SK-N-SH (cell line): ENCODE results near the gene SLCO4A1. TPM values are rescaled to one million over a fixed set of nuclear protein-coding genes. Genes with fewer than 3 reads are reported as not detected.

ENCODE experiments used
- CTCF ChIA-PET: fragments of 300-600, 350-600 bp; formaldehyde crosslinking; extraction: SDS; loops from one replicate; lab custom pipeline; 2021; lab: Yijun Ruan, JAX
- POLR2A ChIA-PET: fragments of 350-600 bp; sonication (Branson Sonifier 250); formaldehyde crosslinking; extraction: SDS; loops from one replicate; lab custom pipeline; 2020; ENCODE audit warnings: antibody characterized with exemption, inconsistent platforms; lab: Yijun Ruan, JAX
- DNase-seq: peaks from one replicate; pipeline ENCODE4 v3.0.0; 2012
- H2AFZ ChIP-seq: fragments of 200-600 bp; sonication (generic); 2 replicates; pipeline ENCODE4 v1.8.1; 2016; ENCODE audit warnings: antibody characterized with exemption, mild to moderate bottlenecking, low read depth
- H3F3A ChIP-seq: fragments of 200-600 bp; sonication (generic); replicated peaks from 2 replicates; pipeline ENCODE3; 2016; ENCODE audit warnings: antibody characterized with exemption, mild to moderate bottlenecking; ENCODE audit not compliant: insufficient read depth
- H3K27ac ChIP-seq, 2 experiments: fragments of 200-500 bp in 1 of 2; fragments of 200-600 bp in 1 of 2; sonication (Bioruptor generic) in 1 of 2; sonication (generic), shearing (Covaris generic) in 1 of 2; 2 replicates each; pipeline versions ENCODE4 v1.5.1 to v1.6.1; 2014 to 2016; ENCODE audit warnings: low read depth in 2 of 2, inconsistent platforms in 1 of 2, low read length in 1 of 2, mild to moderate bottlenecking in 1 of 2, mixed read lengths in 1 of 2
- H3K27me3 ChIP-seq: fragments of 200-600 bp; sonication (generic), shearing (Covaris generic); 2 replicates; pipeline ENCODE4 v1.6.1; 2016; ENCODE audit warnings: mixed run types; ENCODE audit not compliant: insufficient read depth
- H3K36me3 ChIP-seq, 2 experiments: fragments of 200-500 bp in 1 of 2; fragments of 200-600 bp in 1 of 2; sonication (Bioruptor generic) in 1 of 2; sonication (generic) in 1 of 2; replicated peaks in 1 of 2; 2 replicates each; pipeline versions ENCODE3 to v1.5.1; 2014 to 2016; ENCODE audit warnings: low read length in 1 of 2, mild to moderate bottlenecking in 1 of 2; ENCODE audit not compliant: insufficient read depth in 2 of 2, control insufficient read depth in 1 of 2
- H3K4me1 ChIP-seq, 2 experiments: fragments of 200-500 bp in 1 of 2; fragments of 200-600 bp in 1 of 2; sonication (Bioruptor generic) in 1 of 2; sonication (generic), shearing (Covaris generic) in 1 of 2; 2 replicates each; pipeline versions ENCODE4 v1.5.1 to v1.6.1; 2014 to 2016; ENCODE audit warnings: low read depth in 1 of 2, low read length in 1 of 2, mixed run types in 1 of 2; ENCODE audit not compliant: insufficient read depth in 2 of 2, control insufficient read depth in 1 of 2
- H3K4me2 ChIP-seq: fragments of 200-600 bp; sonication (generic), shearing (Covaris generic); 2 replicates; pipeline ENCODE4 v1.6.1; 2017; ENCODE audit warnings: mixed run types
- H3K4me3 ChIP-seq, 2 experiments: fragments of 200-500 bp in 1 of 2; fragments of 200-600 bp in 1 of 2; sonication (Bioruptor generic) in 1 of 2; sonication (generic), shearing (Covaris generic) in 1 of 2; 2 replicates each; pipeline versions ENCODE4 v1.5.1 to v1.8.1; 2014 to 2016; ENCODE audit warnings: low read depth in 2 of 2, inconsistent platforms in 1 of 2, low read length in 1 of 2, mild to moderate bottlenecking in 1 of 2, mixed read lengths in 1 of 2, moderate library complexity in 1 of 2
- H3K79me2 ChIP-seq: fragments of 200-600 bp; sonication (generic); 2 replicates; pipeline ENCODE4 v1.8.1; 2017; ENCODE audit warnings: mild to moderate bottlenecking; ENCODE audit not compliant: insufficient read depth
- H3K9ac ChIP-seq: fragments of 200-600 bp; sonication (generic); 2 replicates; pipeline ENCODE4 v1.6.1; 2017; ENCODE audit warnings: mixed run types
- H3K9me2 ChIP-seq: fragments of 200-600 bp; sonication (generic); 2 replicates; pipeline ENCODE4 v1.6.1; 2017; ENCODE audit warnings: mixed run types
- H3K9me3 ChIP-seq: fragments of 200-600 bp; sonication (generic); 2 replicates; pipeline ENCODE4 v1.6.1; 2017; ENCODE audit warnings: mixed run types, mild to moderate bottlenecking, moderate library complexity
- H4K20me1 ChIP-seq: fragments of 200-600 bp; sonication (generic); 2 replicates; pipeline ENCODE4 v1.6.1; 2017; ENCODE audit warnings: mild to moderate bottlenecking, mixed run types; ENCODE audit not compliant: insufficient read depth
- FOXM1 ChIP-seq: IDR thresholded peaks from 2 replicates; pipeline ENCODE4 v1.4.0; 2012; ENCODE audit warnings: low read depth, mild to moderate bottlenecking
- GATA2 ChIP-seq: sonication (generic); formaldehyde crosslinking; IDR thresholded peaks from 2 replicates; pipeline ENCODE4 v1.5.0; 2020; ENCODE audit warnings: mild to moderate bottlenecking, missing genetic modification reagents
- JUND ChIP-seq: IDR thresholded peaks from 2 replicates; pipeline ENCODE4 v1.4.0; 2012
- MEF2A ChIP-seq: IDR thresholded peaks from 2 replicates; pipeline ENCODE4 v1.4.0; 2012; ENCODE audit warnings: low read depth, borderline replicate concordance
- MXI1 ChIP-seq: IDR thresholded peaks from 2 replicates; pipeline ENCODE4 v1.6.1; 2012; ENCODE audit warnings: mild to moderate bottlenecking, low read depth, low read length, improper control_type of control experiment
- NFIC ChIP-seq: IDR thresholded peaks from 2 replicates; pipeline ENCODE4 v1.4.0; 2012; ENCODE audit warnings: borderline replicate concordance
- RXRA ChIP-seq: IDR thresholded peaks from 2 replicates; pipeline ENCODE4 v1.4.0; 2012; ENCODE audit warnings: low read depth, mild to moderate bottlenecking, borderline replicate concordance
- SMC3 ChIP-seq: IDR thresholded peaks from 2 replicates; pipeline ENCODE4 v1.6.1; 2012; ENCODE audit warnings: low read depth, low read length, improper control_type of control experiment
- TAF1 ChIP-seq: IDR thresholded peaks from 2 replicates; pipeline ENCODE4 v1.6.1; 2012; ENCODE audit warnings: low read depth, mild to moderate bottlenecking, low read length, moderate library complexity, borderline replicate concordance
- TEAD4 ChIP-seq: IDR thresholded peaks from 2 replicates; pipeline ENCODE4 v1.4.0; 2012; ENCODE audit warnings: mild to moderate bottlenecking, borderline replicate concordance; ENCODE audit not compliant: insufficient read depth
- YY1 ChIP-seq: IDR thresholded peaks from 2 replicates; pipeline ENCODE4 v1.4.0; 2012; ENCODE audit warnings: low read depth, mild to moderate bottlenecking
- WGBS: methylation state at CpG from one replicate; pipeline ENCODE4 v1.1.6; 2017; ENCODE audit warnings: low lambda C conversion rate; 5-methylcytosine and 5-hydroxymethylcytosine counted together
- polyA plus RNA-seq, 3 experiments: library from polyadenylated mRNA; depleted of rRNA; stranded (reverse); fragments of >200 nt; gene quantifications; 2 replicates each; pipeline ENCODE4 v1.2.3, GENCODE V29; 2012
- TF ChIP-seq, protein P1 (sequence below): IDR thresholded peaks from 2 replicates; pipeline ENCODE4 v1.6.1; 2012; ENCODE audit warnings: mild to moderate bottlenecking, low read depth, low read length, moderate library complexity
- TF ChIP-seq, protein P2 (sequence below): fragments of 150-350 bp; IDR thresholded peaks from 2 replicates; pipeline ENCODE4 v1.6.1; 2017; ENCODE audit warnings: antibody characterized with exemption, low read length, low read depth, borderline replicate concordance
- TF ChIP-seq, protein P3 (sequence below): IDR thresholded peaks from 2 replicates; pipeline ENCODE4 v1.4.0; 2012; ENCODE audit warnings: low read depth, borderline replicate concordance
- TF ChIP-seq, protein P4 (sequence below): fragments of 150-350 bp; IDR thresholded peaks from 2 replicates; pipeline ENCODE4 v1.6.1; 2016; ENCODE audit warnings: mild to moderate bottlenecking, low read depth, low read length

SLCO4A1 gene
- polyA plus RNA-seq, 1 of the 3 experiments (the other 2 are of a cell fraction): 0.33 TPM

DNA sequence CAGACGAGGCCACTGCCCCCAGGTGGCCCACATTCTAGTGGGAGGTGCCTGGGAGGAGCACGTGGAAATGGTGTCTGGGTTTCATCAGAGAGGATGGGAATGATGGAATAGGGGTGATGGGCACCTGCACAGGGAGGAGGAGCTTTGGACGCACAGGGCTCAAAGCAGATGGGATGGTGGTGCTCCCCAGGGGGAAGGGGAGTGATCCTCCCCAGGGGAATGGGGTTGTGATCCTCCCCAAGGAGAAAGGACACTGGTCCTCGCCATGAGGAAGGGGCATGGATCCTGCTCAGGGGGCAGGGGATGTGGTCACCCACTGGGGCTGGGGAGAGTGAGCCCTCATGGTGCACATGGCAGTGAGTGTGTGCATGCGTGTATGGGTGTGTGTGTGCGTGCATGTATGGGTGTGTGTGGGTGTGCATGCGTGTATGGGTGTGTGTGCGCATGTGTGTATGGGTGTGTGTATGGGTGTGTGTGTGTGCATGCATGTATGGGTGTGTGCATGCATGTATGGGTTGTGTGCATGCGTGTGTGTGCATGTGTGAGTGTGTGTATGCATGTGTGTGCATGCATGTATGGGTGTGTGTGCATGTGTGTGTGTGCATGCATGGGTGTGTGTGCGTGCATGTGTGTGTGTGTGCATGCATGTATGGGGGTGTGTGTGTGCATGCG is 49.7 kb upstream of the SLCO4A1 start (continued):
- TF ChIP-seq, protein P1, sequence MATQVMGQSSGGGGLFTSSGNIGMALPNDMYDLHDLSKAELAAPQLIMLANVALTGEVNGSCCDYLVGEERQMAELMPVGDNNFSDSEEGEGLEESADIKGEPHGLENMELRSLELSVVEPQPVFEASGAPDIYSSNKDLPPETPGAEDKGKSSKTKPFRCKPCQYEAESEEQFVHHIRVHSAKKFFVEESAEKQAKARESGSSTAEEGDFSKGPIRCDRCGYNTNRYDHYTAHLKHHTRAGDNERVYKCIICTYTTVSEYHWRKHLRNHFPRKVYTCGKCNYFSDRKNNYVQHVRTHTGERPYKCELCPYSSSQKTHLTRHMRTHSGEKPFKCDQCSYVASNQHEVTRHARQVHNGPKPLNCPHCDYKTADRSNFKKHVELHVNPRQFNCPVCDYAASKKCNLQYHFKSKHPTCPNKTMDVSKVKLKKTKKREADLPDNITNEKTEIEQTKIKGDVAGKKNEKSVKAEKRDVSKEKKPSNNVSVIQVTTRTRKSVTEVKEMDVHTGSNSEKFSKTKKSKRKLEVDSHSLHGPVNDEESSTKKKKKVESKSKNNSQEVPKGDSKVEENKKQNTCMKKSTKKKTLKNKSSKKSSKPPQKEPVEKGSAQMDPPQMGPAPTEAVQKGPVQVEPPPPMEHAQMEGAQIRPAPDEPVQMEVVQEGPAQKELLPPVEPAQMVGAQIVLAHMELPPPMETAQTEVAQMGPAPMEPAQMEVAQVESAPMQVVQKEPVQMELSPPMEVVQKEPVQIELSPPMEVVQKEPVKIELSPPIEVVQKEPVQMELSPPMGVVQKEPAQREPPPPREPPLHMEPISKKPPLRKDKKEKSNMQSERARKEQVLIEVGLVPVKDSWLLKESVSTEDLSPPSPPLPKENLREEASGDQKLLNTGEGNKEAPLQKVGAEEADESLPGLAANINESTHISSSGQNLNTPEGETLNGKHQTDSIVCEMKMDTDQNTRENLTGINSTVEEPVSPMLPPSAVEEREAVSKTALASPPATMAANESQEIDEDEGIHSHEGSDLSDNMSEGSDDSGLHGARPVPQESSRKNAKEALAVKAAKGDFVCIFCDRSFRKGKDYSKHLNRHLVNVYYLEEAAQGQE: no peak
- no peak for TF ChIP-seq SMC3
- TF ChIP-seq, protein P2, sequence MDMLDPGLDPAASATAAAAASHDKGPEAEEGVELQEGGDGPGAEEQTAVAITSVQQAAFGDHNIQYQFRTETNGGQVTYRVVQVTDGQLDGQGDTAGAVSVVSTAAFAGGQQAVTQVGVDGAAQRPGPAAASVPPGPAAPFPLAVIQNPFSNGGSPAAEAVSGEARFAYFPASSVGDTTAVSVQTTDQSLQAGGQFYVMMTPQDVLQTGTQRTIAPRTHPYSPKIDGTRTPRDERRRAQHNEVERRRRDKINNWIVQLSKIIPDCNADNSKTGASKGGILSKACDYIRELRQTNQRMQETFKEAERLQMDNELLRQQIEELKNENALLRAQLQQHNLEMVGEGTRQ: no peak
- no peak for TF ChIP-seq YY1
- TF ChIP-seq NFIC: no peak
- TF ChIP-seq, all 33 proteins: peak for 0

DNA sequence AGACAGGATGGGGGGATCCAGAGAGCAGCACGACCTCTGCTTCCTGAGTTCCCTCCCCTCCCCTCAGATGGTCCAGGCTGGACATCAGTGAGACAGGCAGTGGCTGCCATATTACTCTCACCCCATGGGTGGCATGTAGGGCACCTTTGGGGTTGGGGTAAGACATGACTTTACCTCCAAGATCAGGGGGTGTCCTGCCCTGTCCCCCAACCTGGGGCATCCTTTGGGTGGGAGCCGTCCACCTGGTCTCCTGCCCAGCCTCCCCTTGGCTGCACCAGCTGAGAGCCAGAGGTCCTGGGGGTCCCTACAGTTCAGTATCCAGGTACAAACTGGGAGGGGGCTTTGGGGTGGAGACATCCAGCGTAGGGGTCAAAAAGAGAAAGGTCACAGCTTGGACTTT is 48.7 kb upstream of the SLCO4A1 start:
- H3F3A ChIP-seq: no peaks in the 10 kb centered on the region
- DNase-seq: no peak
- no peaks in the 10 kb centered on the region for H4K20me1 ChIP-seq
- no peak for TF ChIP-seq RXRA
- H2AFZ ChIP-seq: no peak overlapping the region
- no peaks in the 10 kb centered on the region for H3K79me2 ChIP-seq
- H3K36me3 ChIP-seq: no peaks in the 10 kb centered on the region
- no peaks in the 10 kb centered on the region for H3K4me1 ChIP-seq
- H3K4me2 ChIP-seq: no peak overlapping the region
- H3K9me2 ChIP-seq: no peaks in the 10 kb centered on the region
- no peaks in the 10 kb centered on the region for H3K27me3 ChIP-seq
- ChIA-PET POLR2A (no interaction called here), CTCF (interaction anchor here (1.7 kb wide), 1 partner anchor 23 kb away, joined by 10 read pairs; no protein-coding TSS in a partner anchor)
- H3K4me3 ChIP-seq: no peak overlapping the region
- WGBS: 43% methylated on average over 1 of the region's 3 CpGs
- H3K27ac ChIP-seq: no peak overlapping the region
- no peak overlapping the region for H3K9ac ChIP-seq
- no peaks in the 10 kb centered on the region for H3K9me3 ChIP-seq

DNA sequence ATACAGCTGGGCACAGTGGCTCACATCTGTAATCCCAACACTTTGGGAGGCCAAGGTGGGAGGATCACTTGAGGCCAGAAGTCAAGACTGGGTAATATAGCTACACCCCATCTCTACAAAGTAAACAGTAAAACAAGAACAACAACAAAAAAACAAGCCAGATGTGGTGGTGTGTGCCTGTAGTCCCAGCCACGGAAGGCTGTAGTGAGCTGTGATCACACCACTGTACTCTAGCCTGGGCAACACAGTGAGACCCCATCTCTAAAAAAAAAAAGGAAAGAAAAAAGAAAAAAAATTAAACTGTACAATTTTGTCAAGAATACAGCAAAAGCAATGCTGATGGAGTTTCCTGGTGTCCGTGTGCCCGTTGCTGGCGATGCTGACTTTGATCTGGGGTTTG is 47.2 kb upstream of the SLCO4A1 start:
- POLR2A ChIA-PET: no interaction called here
- no peaks in the 10 kb centered on the region for H3K27me3 ChIP-seq
- no peak overlapping the region for H3K4me2 ChIP-seq
- no peak overlapping the region for H3K27ac ChIP-seq
- H2AFZ ChIP-seq: no peak overlapping the region
- H3F3A ChIP-seq: no peaks in the 10 kb centered on the region
- H3K79me2 ChIP-seq: no peaks in the 10 kb centered on the region
- H3K9me3 ChIP-seq: no peaks in the 10 kb centered on the region
- H3K9me2 ChIP-seq: no peaks in the 10 kb centered on the region
- H3K9ac ChIP-seq: no peak overlapping the region
- 47% methylated on average over 4 of the region's 4 CpGs for WGBS
- H4K20me1 ChIP-seq: no peaks in the 10 kb centered on the region
- no peak for DNase-seq
- H3K36me3 ChIP-seq: no peaks in the 10 kb centered on the region
- CTCF ChIA-PET: interaction anchor here (0.8 to 1.7 kb wide), 3 partner anchors 22 to 99 kb away, joined by 3 to 10 read pairs (median 4); no protein-coding TSS in a partner anchor
- H3K4me1 ChIP-seq: no peaks in the 10 kb centered on the region; a peak in 1 of 4 replicates
- H3K4me3 ChIP-seq: no peak overlapping the region
- TF ChIP-seq, protein P3, sequence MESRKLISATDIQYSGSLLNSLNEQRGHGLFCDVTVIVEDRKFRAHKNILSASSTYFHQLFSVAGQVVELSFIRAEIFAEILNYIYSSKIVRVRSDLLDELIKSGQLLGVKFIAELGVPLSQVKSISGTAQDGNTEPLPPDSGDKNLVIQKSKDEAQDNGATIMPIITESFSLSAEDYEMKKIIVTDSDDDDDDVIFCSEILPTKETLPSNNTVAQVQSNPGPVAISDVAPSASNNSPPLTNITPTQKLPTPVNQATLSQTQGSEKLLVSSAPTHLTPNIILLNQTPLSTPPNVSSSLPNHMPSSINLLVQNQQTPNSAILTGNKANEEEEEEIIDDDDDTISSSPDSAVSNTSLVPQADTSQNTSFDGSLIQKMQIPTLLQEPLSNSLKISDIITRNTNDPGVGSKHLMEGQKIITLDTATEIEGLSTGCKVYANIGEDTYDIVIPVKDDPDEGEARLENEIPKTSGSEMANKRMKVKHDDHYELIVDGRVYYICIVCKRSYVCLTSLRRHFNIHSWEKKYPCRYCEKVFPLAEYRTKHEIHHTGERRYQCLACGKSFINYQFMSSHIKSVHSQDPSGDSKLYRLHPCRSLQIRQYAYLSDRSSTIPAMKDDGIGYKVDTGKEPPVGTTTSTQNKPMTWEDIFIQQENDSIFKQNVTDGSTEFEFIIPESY: no peak
- TF ChIP-seq TAF1: no peak
- TF ChIP-seq, protein P2: no peak
- no peak for TF ChIP-seq MXI1
- no peak for TF ChIP-seq FOXM1
- no peak for TF ChIP-seq MEF2A
- no peak for TF ChIP-seq JUND
- TF ChIP-seq, protein P4, sequence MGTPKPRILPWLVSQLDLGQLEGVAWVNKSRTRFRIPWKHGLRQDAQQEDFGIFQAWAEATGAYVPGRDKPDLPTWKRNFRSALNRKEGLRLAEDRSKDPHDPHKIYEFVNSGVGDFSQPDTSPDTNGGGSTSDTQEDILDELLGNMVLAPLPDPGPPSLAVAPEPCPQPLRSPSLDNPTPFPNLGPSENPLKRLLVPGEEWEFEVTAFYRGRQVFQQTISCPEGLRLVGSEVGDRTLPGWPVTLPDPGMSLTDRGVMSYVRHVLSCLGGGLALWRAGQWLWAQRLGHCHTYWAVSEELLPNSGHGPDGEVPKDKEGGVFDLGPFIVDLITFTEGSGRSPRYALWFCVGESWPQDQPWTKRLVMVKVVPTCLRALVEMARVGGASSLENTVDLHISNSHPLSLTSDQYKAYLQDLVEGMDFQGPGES: no peak
- TF ChIP-seq GATA2 (CRISPR knock-in tag): no peak
- TF ChIP-seq TEAD4: no peak
